ENCODE results near the gene KDM2B. TPM values are rescaled to one million over a fixed set of nuclear protein-coding genes. Genes with fewer than 3 reads are reported as not detected.
A peak's percentile ranks its signal among the peaks of the same experiment; 100 is the strongest.

The KDM2B gene
- total and polyA plus RNA-seq, 10 of the 15 experiments (the other 5 are each of a cell fraction or from before 2014, with no cell fraction given), result 13.6 to 124 (median 40.4) TPM

GRCh38 chr12:121536899-121537813 lies 43.7 kb downstream of the KDM2B start (continued):
- TF ChIP-seq CBX3 (IDR thresholded peaks at IDR 0.05; ENCODE audit: borderline replicate concordance, low read depth), result no peak
- 0 out of 2 replicates have a peak, but pooled peaks have one; percentile 18 for TF ChIP-seq SMAD5 (IDR thresholded peaks at IDR 0.05; ENCODE audit: low read depth)
- TF ChIP-seq ATF2 (IDR thresholded peaks at IDR 0.05; ENCODE audit: low read length), result no peak
- no peak for TF ChIP-seq SMC3 (IDR thresholded peaks at IDR 0.05; ENCODE audit: borderline replicate concordance, low read length)
- TF ChIP-seq NR2C1 (IDR thresholded peaks at IDR 0.05), result peak; percentile 62; the same call in 1 of the 2 replicates
- TF ChIP-seq CBFB (IDR thresholded peaks at IDR 0.05; ENCODE audit: low read depth), result no peak
- no peak for TF ChIP-seq ZNF207 (IDR thresholded peaks at IDR 0.05; ENCODE audit: borderline replicate concordance)
- peak; percentile 80 for TF ChIP-seq RAD51 (IDR thresholded peaks at IDR 0.05)
- peak; percentile 79 for TF ChIP-seq BCL3 (IDR thresholded peaks at IDR 0.05; ENCODE audit: borderline replicate concordance, insufficient read depth, low read depth, low read length, poor library complexity, severe bottlenecking)
- TF ChIP-seq, protein P1, sequence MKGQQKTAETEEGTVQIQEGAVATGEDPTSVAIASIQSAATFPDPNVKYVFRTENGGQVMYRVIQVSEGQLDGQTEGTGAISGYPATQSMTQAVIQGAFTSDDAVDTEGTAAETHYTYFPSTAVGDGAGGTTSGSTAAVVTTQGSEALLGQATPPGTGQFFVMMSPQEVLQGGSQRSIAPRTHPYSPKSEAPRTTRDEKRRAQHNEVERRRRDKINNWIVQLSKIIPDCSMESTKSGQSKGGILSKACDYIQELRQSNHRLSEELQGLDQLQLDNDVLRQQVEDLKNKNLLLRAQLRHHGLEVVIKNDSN (IDR thresholded peaks at IDR 0.05; ENCODE audit: borderline replicate concordance, extremely low read length, insufficient read depth, low read depth, low read length), result peak; percentile 87
- TF ChIP-seq BCLAF1 (IDR thresholded peaks at IDR 0.05), result no peak
- TF ChIP-seq KLF5 (IDR thresholded peaks at IDR 0.05; ENCODE audit: partially characterized antibody), result peak; percentile 21
- peak; percentile 96 for TF ChIP-seq PAX5 (IDR thresholded peaks at IDR 0.05; ENCODE audit: borderline replicate concordance, low read depth, low read length)
- TF ChIP-seq MYC (IDR thresholded peaks at IDR 0.05; ENCODE audit: insufficient read depth, insufficient read length, insufficient replicate concordance, low read length, severe bottlenecking), result peak; percentile 41
- no peak for TF ChIP-seq E2F4 (IDR thresholded peaks at IDR 0.05; ENCODE audit: low read depth, low read length)
- no peak; a peak in 1 of 4 replicates for TF ChIP-seq ETV6 (conservative IDR thresholded peaks at IDR 0.05 in 1 of 2, IDR thresholded peaks at IDR 0.05 in 1 of 2; ENCODE audit: borderline replicate concordance in 1 of 2, low read depth in 1 of 2)
- no peak for TF ChIP-seq HDAC2 (IDR thresholded peaks at IDR 0.05)

Measured in GM12878 (cell line).